Measurements from ENCODE around the gene TFDP1.

Gene TFDP1

GRCh38 chr13:113636266-113636963, 51.9 kb downstream of the TFDP1 start:
- DNase-seq = no peak

GRCh38 chr13:113637262-113638160, 53.0 kb downstream of the TFDP1 start:
- DNase-seq = no peak

- DNase-seq = no peak
These were observed 53.7 kb downstream of the TFDP1 start for GRCh38 chr13:113638173-113638746.

DNA sequence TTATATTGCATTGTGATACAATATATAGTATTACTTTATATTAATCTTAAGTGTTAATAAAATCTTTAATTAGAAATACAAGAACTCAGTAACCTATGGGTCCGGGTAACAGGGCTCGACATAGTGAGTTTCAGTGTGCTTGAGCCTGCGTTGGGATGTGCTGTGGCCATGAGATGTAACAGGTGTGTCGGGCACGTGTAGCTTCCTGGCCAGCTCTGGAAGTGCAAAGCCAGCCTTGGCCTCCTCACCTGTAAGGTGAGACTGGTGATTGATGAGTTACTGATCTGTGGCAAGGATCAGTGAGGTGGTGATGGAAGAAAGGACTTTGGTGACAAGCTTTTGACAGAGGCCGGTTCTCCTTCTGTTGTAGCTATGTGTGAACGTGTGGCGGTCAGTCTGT, 54.3 kb downstream of the TFDP1 start:
- DNase-seq = no peak

- DNase-seq = no peak
These were observed 55.2 kb downstream of the TFDP1 start for GRCh38 chr13:113639616-113640262.

DNA sequence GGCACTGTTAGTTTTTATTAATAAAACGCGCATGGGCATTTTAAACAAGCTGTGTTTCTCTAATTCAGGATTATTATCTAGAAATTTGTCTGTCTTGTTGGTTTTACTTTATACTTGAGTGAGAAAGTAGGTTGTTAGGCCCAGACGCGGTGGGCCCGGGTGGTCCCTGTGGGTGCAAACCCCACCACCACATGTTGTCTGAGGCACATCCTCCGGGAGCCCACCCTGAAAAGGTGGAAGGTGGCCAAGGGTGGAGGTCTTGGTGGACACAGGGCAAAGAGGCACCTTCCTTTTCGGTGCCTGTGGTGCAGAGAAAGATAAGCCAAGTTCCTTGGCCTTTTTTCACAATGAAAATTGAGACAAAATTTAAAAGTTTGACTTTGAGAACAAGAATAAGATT, 56.9 kb downstream of the TFDP1 start:
- DNase-seq = no peak

- no peak for DNase-seq
These were observed 58.0 kb downstream of the TFDP1 start for GRCh38 chr13:113642563-113642962.

DNA sequence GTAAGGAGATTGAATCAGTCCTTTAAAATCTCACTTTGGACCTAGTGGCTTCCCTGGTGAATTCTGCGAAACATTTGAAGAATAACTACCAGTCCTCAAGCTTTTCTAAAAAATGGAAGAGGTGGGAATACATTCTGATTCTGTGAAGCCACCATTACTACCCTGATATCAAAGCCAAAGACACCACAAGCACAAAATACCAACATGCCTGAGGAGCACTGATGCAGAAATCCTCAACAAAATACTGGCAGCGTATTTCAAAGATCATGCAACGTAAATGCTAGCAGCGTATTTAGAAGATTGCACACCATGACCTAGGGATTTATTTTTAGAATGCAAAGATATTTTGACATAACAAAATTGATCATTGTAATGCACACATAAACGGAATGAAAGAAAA, 59.0 kb downstream of the TFDP1 start:
- DNase-seq = no peak

- DNase-seq = no peak
These were observed 60.2 kb downstream of the TFDP1 start for GRCh38 chr13:113644800-113645199.

- no peak for DNase-seq
These were observed 60.8 kb downstream of the TFDP1 start for GRCh38 chr13:113645329-113645728.

- DNase-seq = no peak
These were observed 61.8 kb downstream of the TFDP1 start for GRCh38 chr13:113646376-113646775.

DNA sequence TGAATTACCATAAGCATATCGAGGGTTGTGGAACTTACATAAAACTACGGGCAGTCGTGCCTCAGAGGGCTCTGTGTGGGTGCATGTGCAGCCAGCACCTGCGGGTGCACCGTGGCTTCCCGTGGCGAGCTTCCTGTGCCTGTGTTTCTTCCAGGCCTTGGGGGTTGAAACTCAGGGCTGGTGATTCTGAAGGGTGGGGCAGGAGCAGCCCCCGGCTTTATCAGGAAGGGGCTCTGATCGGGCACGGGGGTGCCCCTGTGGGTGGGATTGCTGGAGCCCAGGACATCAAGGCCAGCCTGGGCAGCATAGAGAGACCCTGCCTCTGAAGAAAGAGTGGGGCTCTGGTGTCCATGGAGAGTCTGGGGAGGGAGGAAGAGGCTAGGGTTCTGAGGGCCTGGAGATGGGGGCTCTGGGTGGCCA, 62.4 kb downstream of the TFDP1 start:
- DNase-seq = no peak

DNA sequence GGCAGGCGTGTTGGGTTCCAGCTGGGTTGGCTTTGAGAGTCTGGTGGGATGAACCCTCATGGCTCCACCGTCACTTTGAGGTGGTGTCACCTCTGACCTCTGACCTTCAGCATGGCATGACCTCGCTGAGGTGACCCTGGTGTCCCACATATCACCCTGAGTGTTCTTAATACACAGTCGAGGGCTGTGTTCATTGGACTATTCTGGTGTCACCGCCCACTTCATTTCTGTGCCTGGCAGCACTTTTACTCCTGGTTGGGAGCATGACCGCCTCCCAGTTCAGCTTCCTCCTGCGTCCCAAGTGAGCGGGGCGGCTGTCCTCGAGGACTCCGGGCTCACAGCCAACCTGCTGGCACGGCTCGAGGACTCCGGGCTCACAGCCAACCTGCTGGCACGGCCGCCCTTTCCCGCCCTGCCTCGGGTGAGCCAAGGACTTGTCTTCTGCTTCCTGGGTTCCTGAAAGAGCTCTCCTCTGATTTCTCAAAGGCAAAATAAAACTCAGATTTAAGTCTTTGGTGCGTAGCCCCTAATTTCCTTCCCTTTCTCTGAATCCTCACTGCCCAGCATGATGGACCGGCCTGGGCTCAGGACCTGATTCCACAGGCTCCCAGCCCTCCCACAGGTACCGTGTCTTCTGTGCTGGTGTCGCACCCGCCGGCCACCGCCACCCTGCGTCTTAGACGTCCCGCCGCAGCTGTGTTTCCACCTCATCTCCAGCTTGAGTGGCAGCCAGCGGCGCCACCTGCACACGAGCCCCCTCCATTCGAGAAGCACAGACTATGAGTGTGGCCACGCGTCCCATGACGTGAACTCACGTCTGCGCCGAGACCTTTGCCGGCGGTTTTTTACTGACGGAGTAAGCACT, 63.0 kb downstream of the TFDP1 start:
- no peak for DNase-seq

- DNase-seq = no peak
These were observed 63.7 kb downstream of the TFDP1 start for GRCh38 chr13:113648216-113648610.

DNA sequence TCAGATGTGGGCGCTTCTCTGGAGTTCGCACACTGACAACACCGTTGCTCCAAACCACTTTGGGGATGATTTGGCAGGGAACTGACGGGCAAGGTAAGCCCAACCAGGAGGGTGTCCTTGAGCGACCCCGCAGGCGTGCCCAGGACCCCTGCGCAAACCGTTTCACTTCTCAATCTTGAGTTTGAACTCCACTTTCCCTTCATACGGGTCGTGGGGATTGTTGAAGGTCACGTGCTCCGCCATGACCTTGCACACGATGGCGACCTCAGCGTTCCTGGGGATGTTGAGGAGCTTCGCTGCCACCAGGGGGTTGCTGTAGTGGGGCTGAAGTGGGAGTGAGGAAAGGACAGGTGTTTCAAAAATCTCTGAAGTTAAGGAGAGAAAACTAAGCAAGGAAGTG, 64.7 kb downstream of the TFDP1 start:
- DNase-seq = no peak

DNA sequence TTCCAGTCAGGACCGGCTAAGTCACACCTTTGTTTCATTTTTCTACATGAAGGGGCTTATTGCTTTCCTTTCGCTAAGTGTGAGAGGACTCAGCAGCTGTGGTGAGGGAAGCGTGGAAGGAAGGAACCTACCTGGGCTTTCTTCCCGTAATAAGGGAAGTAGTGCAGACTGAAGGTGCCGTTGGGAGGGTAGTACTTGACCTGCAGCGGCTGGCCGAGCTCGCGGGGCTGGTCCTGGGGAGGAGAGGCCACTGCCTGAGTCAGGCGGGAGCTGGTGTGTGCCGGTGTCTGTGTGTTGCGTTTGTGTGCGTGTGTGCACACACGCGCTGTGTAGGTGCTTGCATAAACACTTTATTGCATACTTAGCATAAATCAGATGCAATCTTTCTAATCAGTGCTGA, 65.7 kb downstream of the TFDP1 start:
- no peak for DNase-seq

GRCh38 chr13:113650731-113651148, 66.2 kb downstream of the TFDP1 start:
- no peak for DNase-seq

DNA sequence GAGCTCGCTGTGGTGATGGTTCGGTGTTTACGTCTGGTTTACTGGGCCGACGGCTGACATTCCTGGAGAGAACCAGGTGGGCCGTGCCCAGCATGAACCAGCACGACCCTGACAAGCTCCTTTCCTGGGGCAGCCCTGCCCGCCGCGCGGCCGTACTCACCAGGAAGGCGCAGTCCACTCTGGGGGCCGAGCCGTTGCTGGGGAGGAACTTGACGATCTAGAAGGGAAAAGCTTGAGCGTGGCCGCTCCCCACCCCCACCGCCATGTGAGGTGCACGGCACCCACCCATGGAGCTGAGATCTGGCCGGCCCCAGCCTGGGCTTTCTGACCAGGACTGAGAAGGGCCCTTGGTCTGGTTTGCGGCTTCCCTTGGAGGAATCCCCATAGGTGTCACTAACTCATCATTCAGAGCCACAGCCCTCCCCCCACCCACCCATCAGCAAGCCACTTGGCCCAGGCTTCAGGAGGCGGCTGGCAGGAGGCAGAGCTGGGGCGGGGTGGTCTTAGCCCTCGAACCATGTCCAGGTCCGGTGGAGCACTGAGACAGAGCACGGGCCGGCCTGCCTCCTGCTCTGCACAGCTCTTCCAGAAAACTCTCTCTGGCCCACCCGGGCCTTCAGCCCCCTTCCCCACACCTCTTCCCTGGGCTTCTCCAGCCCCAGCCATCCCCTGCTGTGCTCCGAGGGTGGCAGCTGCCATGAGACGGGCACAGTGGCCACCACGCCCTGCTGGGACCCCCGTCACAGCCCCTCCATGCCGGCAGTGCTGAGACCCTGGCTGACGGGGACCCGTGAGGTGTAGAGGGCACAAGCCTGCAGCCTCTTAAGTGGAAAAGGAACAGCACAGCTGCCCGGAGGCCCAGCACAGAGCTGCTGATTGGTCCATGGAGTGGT, 67.2 kb downstream of the TFDP1 start:
- no peak for DNase-seq

GRCh38 chr13:113652404-113653263, 68.1 kb downstream of the TFDP1 start:
- no peak for DNase-seq
